Measurements from ENCODE around the gene SMG6. TPM values are rescaled to one million over a fixed set of nuclear protein-coding genes. Genes with fewer than 3 reads are reported as not detected.

Gene SMG6
- total and polyA plus RNA-seq, 2 donors (not counting 1 experiment from before 2014, with no cell fraction given) = 10.6 to 35.5 TPM

- Histone ChIP-seq H3K9ac (ENCODE audit: low read length) (no peak overlapping the region), H3K9me3 (ENCODE audit: control extremely low read depth in 1 of 3, control insufficient read depth in 2 of 3, insufficient read depth in 1 of 3, low read length in 2 of 3) (no peaks in the 10 kb centered on the region), H2AFZ (ENCODE audit: insufficient read depth, low read depth, low read length, poor library complexity, severe bottlenecking) (no peak overlapping the region), H3K4me3 (ENCODE audit: control extremely low read depth in 1 of 5, extremely low read depth in 1 of 5, insufficient read depth in 1 of 5, low read depth in 2 of 5, low read length in 4 of 5) (no peak overlapping the region), H3K27ac (ENCODE audit: low read length in 2 of 2) (no peak overlapping the region), H3K4me2 (replicated peaks; ENCODE audit: low read depth, low read length, poor library complexity, severe bottlenecking) (no peak overlapping the region), H3K4me1 (ENCODE audit: control insufficient read depth in 2 of 2, insufficient read depth in 2 of 2, low read length in 2 of 2) (peaks cover 0 to 7% of the 10 kb centered on the region in 2 donors), H3K27me3 (replicated peaks in 1 of 4; ENCODE audit: control extremely low read depth in 1 of 4, control insufficient read depth in 3 of 4, insufficient read depth in 4 of 4, low read length in 3 of 4) (no peaks in the 10 kb centered on the region), H4K20me1 (ENCODE audit: control insufficient read depth, insufficient read depth, low read length, poor library complexity, severe bottlenecking) (peaks cover 7% of the 10 kb centered on the region), H3K79me2 (ENCODE audit: control insufficient read depth, insufficient read depth, low read length) (no peaks in the 10 kb centered on the region), H3K36me3 (replicated peaks in 1 of 2; ENCODE audit: control extremely low read depth in 1 of 2, control insufficient read depth in 1 of 2, extremely low read depth in 1 of 2, insufficient read depth in 2 of 2, low read length in 1 of 2) (peaks cover 0 to 2% of the 10 kb centered on the region in 2 experiments)
- ChIA-PET POLR2A (no interaction called here), CTCF (interaction anchor here (0.8 kb wide), 1 partner anchor 46 kb away, joined by 4 read pairs; no protein-coding TSS in a partner anchor)
- WGBS (ENCODE audit: insufficient coverage) = 100% methylated on average over 1 of the region's 6 CpGs
- H3K27ac Mint-ChIP-seq = no peak overlapping the region
- H3K27me3 Mint-ChIP-seq = no peaks in the 10 kb centered on the region
- no peak for DNase-seq
- no peak overlapping the region for H3K4me3 Mint-ChIP-seq
- intact Hi-C loops (cut with micrococcal nuclease) = no loop called here
- ATAC-seq (ENCODE audit: low read depth) = no peak
- no peaks in the 10 kb centered on the region for H3K9me3 Mint-ChIP-seq (ENCODE audit: insufficient read depth)
- TF ChIP-seq CTCF (IDR thresholded peaks at IDR 0.05) (no peak), EZH2 (IDR thresholded peaks at IDR 0.05; ENCODE audit: borderline replicate concordance, insufficient read depth, low read depth, low read length, poor library complexity, severe bottlenecking) (no peak)
- H3K4me1 Mint-ChIP-seq = peaks cover 10% of the 10 kb centered on the region
These were observed 104.7 kb downstream of the SMG6 start for GRCh38 chr17:2198927-2199326.

GRCh38 chr17:2197271-2197670, 106.3 kb downstream of the SMG6 start:
- ChIA-PET CTCF (interaction anchor here (0.7 to 2.2 kb wide), 2 partner anchors 47 to 142 kb away, joined by 3 to 5 read pairs; no protein-coding TSS in a partner anchor), POLR2A (no interaction called here)
- no peak overlapping the region for H2AFZ ChIP-seq (ENCODE audit: insufficient read depth, low read depth, low read length, poor library complexity, severe bottlenecking)
- H4K20me1 ChIP-seq (ENCODE audit: control insufficient read depth, insufficient read depth, low read length, poor library complexity, severe bottlenecking) = peaks cover 7% of the 10 kb centered on the region
- peaks cover 0 to 2% of the 10 kb centered on the region in 2 experiments for H3K36me3 ChIP-seq (replicated peaks in 1 of 2; ENCODE audit: control extremely low read depth in 1 of 2, control insufficient read depth in 1 of 2, extremely low read depth in 1 of 2, insufficient read depth in 2 of 2, low read length in 1 of 2)
- Mint-ChIP-seq H3K27me3 (no peaks in the 10 kb centered on the region), H3K4me1 (peaks cover 19% of the 10 kb centered on the region), H3K9me3 (ENCODE audit: insufficient read depth) (no peaks in the 10 kb centered on the region), H3K27ac (no peak overlapping the region), H3K4me3 (no peak overlapping the region)
- WGBS (ENCODE audit: insufficient coverage) = 93% methylated on average over 3 of the region's 6 CpGs
- H3K9me3 ChIP-seq (ENCODE audit: control extremely low read depth in 1 of 3, control insufficient read depth in 2 of 3, insufficient read depth in 1 of 3, low read length in 2 of 3) = no peaks in the 10 kb centered on the region
- DNase-seq (no peak), ATAC-seq (ENCODE audit: low read depth) (no peak)
- peaks cover 6 to 15% of the 10 kb centered on the region in 2 donors for H3K4me1 ChIP-seq (ENCODE audit: control insufficient read depth in 2 of 2, insufficient read depth in 2 of 2, low read length in 2 of 2)
- H3K4me3 ChIP-seq (ENCODE audit: control extremely low read depth in 1 of 5, extremely low read depth in 1 of 5, insufficient read depth in 1 of 5, low read depth in 2 of 5, low read length in 4 of 5) = no peak overlapping the region
- no peaks in the 10 kb centered on the region for H3K79me2 ChIP-seq (ENCODE audit: control insufficient read depth, insufficient read depth, low read length)
- intact Hi-C loops (cut with micrococcal nuclease) = no loop called here
- TF ChIP-seq EZH2 (IDR thresholded peaks at IDR 0.05; ENCODE audit: borderline replicate concordance, insufficient read depth, low read depth, low read length, poor library complexity, severe bottlenecking) = no peak
- no peak for TF ChIP-seq CTCF (IDR thresholded peaks at IDR 0.05)
- no peak overlapping the region for H3K9ac ChIP-seq (ENCODE audit: low read length)
- no peak overlapping the region for H3K4me2 ChIP-seq (replicated peaks; ENCODE audit: low read depth, low read length, poor library complexity, severe bottlenecking)
- H3K27ac ChIP-seq (ENCODE audit: low read length in 2 of 2) = no peak overlapping the region
- no peaks in the 10 kb centered on the region for H3K27me3 ChIP-seq (replicated peaks in 1 of 4; ENCODE audit: control extremely low read depth in 1 of 4, control insufficient read depth in 3 of 4, insufficient read depth in 4 of 4, low read length in 3 of 4)

All from B cell (primary cell).